H1 (cell line): ENCODE measurements around the gene PLSCR1. TPM values are rescaled to one million over a fixed set of nuclear protein-coding genes. Genes with fewer than 3 reads are reported as not detected.

Experiments
- KDM1A ChIP-seq: fragments of 200-600, 300-600 bp; sonication (generic); IDR thresholded peaks from 2 replicates; pipeline ENCODE4 v1.7.1; 2016; ENCODE audit warnings: mild to moderate bottlenecking, low read length, borderline replicate concordance
- KDM4A ChIP-seq: IDR thresholded peaks from one replicate; pipeline ENCODE4 v1.7.1; 2012; ENCODE audit warnings: low read depth, mild to moderate bottlenecking, moderate library complexity, low read length, inconsistent platforms; ENCODE audit not compliant: severe bottlenecking
- RAD21 ChIP-seq, 2 experiments: IDR thresholded peaks in 1 of 2; conservative IDR thresholded peaks in 1 of 2; 2 replicates each; pipeline ENCODE4 v1.6.1; 2011; ENCODE audit warnings: low read depth in 2 of 2, low read length in 2 of 2, improper control_type of control experiment in 1 of 2, inconsistent platforms in 1 of 2, mild to moderate bottlenecking in 1 of 2, moderate library complexity in 1 of 2
- SP2 ChIP-seq: IDR thresholded peaks from 2 replicates; pipeline ENCODE4 v1.6.1; 2012; ENCODE audit warnings: mild to moderate bottlenecking, low read length, inconsistent platforms
- SRF ChIP-seq: IDR thresholded peaks from 2 replicates; pipeline ENCODE4 v1.6.1; 2011; ENCODE audit warnings: mild to moderate bottlenecking, low read depth, low read length, moderate library complexity
- SUZ12 ChIP-seq: fragments of 200-600 bp; sonication (generic); IDR thresholded peaks from 2 replicates; pipeline ENCODE4 v1.6.1; 2012; ENCODE audit warnings: mild to moderate bottlenecking, inconsistent platforms, low read length, moderate library complexity, mixed read lengths
- TBP ChIP-seq: IDR thresholded peaks from 2 replicates; pipeline ENCODE4 v1.6.1; 2011; ENCODE audit warnings: low read depth, low read length, improper control_type of control experiment
- YY1 ChIP-seq: IDR thresholded peaks from 2 replicates; pipeline ENCODE4 v1.6.1; 2011; ENCODE audit warnings: low read depth, mild to moderate bottlenecking, low read length
- polyA plus RNA-seq, 7 experiments: library from polyadenylated mRNA; depleted of rRNA in 3 of 7; stranded (reverse) in 5 of 7; unstranded in 2 of 7; fragments of >200 nt in 5 of 7; fragments of 200-250 nt in 2 of 7; gene quantifications; 1 replicate in 5 of 7; 2 replicates in 1 of 7; 4 replicates in 1 of 7; pipeline versions ENCODE4 v1.2.1 to v1.2.3, GENCODE V29; 2011 to 2013; ENCODE audit warnings: missing spikeins in 2 of 7, mixed read lengths in 2 of 7
- total RNA-seq: library from RNA; stranded (reverse); fragmentation: NEBNext Ultra II Directional; extraction: Animal tissue kit (Norgen Biotek cat#: 25700); gene quantifications from 2 replicates; pipeline ENCODE4 v1.2.1, GENCODE V29; 2021
- TF ChIP-seq, protein P1 (sequence below): IDR thresholded peaks from 2 replicates; pipeline ENCODE4 v1.6.1; 2012; ENCODE audit warnings: inconsistent platforms

The PLSCR1 gene
- total and polyA plus RNA-seq, 2 of the 8 experiments (the other 6 are each of a cell fraction or from before 2014, with no cell fraction given) = 32.2 to 48.5 TPM

DNA sequence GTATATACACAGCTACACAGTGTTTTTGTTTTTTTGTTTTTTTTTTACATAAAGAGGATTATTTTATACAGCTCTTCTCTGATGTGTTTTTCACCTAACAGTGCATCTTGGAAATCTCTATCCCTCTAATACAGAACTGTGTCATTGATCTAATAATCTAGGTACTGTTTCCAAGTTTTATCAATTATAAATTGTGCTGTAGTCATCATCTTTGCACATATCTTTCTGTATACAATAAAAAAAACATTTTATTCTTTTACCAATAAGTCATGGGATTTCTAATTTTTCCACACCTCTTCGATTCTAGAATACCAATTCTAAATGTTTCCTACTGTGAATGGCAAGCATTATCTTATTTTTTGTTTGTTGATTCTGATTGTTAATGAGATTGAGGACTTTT lies 73.4 kb downstream of the PLSCR1 start (continued):
- TF ChIP-seq, protein P1, sequence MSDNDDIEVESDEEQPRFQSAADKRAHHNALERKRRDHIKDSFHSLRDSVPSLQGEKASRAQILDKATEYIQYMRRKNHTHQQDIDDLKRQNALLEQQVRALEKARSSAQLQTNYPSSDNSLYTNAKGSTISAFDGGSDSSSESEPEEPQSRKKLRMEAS = no peak
- TF ChIP-seq KDM1A (no peak), YY1 (no peak), RAD21 (IDR thresholded peaks at IDR 0.05 in 1 of 2, conservative IDR thresholded peaks at IDR 0.05 in 1 of 2; ENCODE audit: low read depth in 2 of 2, low read length in 2 of 2) (no peak), SRF (no peak), SUZ12 (no peak), SP2 (no peak), KDM4A (no peak), TBP (no peak)
